GM19025 (cell line): Measurements from ENCODE around the gene PAK4.

ENCODE experiments used
- ATAC-seq: cut with Tn5 transposase; IDR thresholded peaks from one replicate; pipeline ENCODE4 v1.9.1; 2021; ENCODE audit warnings: mild to moderate bottlenecking, low read depth, moderate library complexity; ENCODE audit not compliant: unreplicated experiment

PAK4 gene

DNA sequence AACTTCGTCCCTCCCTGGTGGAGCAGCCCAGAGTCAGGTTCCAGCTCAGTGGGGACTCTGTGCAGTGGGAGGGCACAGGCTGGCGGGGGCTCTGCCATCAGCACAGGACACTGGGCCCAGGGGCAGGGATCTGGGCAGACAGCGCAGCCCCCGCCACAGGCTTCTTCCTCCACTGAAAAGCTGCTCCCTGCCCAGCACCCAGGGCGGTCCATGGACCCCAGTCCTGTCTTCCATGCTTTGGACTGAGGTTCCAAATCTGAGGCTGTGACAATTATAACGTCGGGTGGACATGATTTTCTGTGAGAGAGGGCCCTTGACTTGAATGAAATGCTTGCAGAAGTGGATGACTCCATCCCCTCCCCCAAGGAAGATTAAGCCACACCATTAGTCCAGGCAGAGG is 50.0 kb downstream of the PAK4 start:
- no peak for ATAC-seq

DNA sequence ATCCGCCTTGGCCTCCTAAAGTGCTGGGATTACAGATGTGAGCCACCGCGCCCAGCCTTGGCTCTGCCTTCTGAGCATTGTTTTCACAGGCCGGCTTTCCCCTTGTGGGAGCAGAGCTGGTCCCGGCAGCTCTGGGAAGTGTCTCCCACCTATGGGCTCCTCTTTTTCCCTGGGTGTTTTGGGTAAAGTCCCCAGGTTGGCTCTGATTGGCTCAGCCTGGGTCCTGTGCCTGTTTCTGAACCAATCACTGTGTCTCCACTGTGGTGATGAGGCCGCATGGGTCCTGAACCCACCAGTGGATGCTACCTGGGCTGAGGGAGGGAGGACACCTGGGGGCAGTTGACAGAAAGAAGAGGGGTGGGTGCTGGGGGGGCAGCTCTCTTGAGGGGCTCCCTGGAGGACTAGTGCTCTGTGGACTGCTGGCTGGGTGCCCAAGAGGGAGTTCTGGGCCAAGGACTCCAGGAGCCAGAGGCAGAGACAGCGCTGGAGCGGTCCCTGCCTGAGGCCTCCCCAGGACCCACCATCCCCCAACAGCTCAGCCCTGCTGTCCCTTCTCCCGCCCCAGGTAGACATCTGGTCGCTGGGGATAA is 51.6 kb downstream of the PAK4 start:
- ATAC-seq = no peak

DNA sequence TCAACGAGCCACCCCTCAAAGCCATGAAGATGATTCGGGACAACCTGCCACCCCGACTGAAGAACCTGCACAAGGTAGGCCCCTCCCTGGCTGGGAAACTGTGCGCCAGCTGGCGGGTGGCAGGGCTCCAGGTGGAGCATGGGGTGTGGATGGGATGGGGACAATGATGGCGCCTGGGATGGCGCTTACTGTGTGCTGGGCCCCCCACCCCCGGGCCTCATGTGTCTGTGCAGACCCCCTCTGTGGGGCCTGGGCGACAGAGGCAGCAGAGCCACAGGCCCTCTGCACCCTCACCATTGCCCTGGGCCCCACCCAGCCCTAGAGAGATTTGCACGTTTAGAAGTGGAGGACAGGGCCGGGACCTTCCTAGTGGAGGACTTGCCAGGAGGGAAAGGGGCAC is 52.1 kb downstream of the PAK4 start:
- no peak for ATAC-seq

DNA sequence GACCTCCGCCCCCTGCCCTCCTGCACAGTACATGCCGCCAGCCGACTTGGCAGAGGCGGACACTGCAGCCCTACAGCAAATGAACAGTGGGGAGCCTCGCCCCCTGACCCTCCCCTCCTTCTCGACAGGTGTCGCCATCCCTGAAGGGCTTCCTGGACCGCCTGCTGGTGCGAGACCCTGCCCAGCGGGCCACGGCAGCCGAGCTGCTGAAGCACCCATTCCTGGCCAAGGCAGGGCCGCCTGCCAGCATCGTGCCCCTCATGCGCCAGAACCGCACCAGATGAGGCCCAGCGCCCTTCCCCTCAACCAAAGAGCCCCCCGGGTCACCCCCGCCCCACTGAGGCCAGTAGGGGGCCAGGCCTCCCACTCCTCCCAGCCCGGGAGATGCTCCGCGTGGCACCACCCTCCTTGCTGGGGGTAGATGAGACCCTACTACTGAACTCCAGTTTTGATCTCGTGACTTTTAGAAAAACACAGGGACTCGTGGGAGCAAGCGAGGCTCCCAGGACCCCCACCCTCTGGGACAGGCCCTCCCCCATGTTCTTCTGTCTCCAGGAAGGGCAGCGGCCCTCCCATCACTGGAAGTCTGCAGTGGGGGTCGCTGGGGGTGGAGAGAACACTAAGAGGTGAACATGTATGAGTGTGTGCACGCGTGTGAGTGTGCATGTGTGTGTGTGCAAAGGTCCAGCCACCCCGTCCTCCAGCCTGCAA is 52.9 kb downstream of the PAK4 start:
- no peak for ATAC-seq

DNA sequence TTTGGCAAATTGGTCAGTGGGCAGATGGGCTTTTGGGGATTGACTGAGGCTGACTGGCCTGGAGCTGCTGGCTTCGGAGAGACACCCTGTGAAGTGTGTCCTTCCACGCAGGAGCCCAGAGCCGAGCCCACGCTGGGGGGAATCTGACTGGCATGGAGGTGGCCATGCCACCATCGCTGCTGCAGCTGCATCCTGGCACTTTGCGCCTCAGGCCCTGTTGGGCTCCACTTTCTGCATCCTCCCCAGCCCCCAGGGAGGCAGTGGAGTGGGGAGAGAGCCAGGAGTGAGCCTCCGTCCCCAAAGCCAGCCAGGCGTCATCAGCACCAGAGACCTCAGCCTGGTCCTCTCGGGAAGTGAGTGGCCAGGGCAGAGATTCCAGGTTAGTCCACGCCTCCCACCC is 54.2 kb downstream of the PAK4 start:
- ATAC-seq = no peak

DNA sequence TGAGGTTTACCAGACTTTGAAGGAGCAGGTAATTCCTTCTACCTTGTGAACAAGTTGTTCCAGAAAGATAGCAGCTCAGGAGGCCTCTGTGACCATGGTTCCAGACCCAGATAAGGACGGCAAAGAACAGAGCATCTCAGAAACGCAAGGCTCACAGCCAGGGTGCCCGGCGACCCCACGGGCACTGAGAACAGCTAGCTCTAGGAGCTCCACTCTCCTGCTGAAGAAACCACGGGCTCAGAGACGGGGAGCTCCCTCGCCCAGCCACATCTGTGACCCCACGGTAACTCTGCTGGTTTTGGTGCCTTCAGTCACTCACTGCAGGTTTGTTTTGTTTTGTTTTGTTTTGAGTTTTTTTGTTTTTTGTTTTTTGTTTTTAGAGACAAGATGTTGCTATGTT is 55.2 kb downstream of the PAK4 start:
- no peak for ATAC-seq

DNA sequence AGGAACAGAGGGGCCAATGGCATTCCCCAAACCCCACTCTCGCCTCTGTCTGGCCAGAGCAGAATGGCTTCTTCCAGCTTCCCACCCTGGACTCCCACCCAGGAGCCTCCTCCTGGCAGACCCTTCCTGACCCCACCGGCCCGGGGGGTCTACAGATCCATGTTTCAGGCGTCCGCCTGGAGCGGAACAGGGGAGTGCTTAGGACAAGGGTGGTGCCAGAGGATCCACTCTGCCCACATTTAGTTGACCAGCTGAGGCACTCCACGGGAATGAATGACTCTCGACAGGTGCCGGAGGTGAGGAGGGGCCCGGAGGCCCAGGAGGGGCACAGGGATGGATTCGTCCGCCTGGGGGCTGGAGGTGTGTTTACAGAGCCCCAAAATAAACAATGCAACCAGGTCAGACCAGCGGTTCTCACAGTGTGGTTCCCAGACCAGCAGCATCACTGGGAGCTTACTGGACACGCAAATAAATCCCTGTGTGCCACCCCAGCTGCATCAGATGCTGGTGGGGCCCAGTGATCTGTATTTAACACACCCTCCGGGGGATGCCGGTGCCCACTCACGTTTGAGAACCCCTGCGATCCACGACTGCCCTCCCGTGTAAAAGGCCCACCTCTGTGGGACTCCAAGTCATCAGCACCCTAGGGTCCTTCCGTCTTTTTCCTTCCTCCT is 56.1 kb downstream of the PAK4 start:
- ATAC-seq = no peak

DNA sequence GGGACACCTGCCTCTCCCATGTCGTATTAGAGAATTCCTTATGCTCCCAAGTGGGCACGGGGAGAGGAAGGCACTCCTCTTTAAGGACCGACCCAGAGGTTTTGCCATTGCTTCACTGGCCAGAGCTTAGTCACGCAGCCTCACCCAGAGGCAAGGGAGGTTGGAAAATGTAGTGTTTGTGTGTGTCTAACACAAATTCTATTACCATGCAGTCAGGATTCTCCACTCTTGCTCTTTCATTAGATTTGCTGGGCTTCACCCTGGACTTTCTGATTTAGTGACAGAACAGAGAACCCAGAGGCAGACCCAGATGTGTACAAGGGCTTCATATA is 56.6 kb downstream of the PAK4 start:
- ATAC-seq = no peak

DNA sequence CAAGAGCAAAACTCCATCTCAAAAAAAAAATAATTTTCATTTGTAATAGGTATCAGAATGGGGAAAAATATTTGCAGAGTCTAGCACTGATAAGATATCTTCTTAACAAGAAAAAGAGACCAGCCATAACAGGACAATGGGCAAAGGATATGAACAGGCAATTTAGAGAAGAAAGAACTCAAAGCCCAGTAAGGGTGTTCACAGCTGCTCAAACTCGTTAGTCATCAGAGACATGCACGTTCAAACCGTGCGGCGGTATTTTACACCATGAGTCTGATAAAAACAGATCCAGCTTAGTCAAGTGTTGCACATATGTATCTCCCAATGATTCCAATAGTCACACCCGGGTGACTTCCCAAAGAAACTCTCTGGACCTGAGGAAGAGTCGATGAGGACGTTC is 57.5 kb downstream of the PAK4 start:
- ATAC-seq = no peak

DNA sequence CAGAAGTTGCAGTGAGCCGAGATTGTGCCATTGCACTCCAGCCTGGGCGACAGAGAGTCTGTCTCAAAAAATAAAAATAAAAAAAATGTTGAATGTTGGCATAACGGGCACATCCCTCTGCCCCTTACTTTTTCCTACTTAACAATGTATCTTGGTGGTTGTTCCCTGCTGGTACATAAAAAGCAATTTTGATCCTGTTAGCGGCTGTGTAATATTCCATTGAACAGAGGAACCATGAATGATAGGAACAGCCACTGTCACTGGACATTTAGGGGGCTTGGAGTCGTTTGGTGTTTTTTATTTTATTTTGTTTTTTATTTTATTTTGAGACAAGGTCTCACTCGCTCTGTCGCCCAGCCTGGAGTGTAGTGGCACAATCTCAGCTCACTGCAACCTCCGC is 60.8 kb downstream of the PAK4 start:
- ATAC-seq = no peak

DNA sequence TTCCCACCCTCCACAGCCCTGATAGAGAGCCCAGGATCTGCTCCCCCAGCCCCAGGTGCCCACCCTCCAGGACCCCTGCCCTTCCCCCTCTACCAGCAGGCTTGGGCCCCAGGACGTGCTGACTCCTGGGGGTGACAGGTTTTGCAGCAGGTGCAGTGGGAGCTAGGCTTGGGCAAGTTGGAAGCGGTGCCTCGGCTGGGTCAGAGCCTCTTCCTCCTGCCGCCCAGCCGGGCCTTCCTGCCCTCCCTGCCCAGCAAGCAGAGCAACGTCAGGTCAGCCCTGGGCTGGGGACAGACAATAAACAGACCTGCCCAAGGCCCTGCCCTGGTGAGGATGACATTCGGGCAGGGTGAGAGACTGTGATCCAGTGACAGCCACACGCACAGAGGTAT is 62.0 kb downstream of the PAK4 start:
- no peak for ATAC-seq

DNA sequence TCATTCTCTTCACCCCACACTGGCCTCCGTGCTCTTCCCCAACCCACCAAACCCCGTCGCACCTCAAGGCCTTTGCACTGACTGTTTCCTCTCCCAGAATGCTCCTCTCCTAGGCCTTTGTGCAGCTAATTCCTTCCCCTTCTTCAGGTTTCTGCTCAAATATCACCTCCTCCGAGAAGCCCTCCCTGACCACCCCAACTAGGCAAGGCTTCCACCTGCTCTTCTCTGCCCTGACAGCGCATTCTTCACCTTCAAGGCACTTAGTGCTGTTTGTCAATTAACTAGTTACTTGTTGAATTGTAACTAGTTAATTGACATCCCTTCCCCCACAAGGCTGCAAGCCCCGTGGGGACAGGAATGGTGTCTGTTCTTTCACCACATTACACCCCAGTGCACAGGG is 63.4 kb downstream of the PAK4 start:
- ATAC-seq = no peak

DNA sequence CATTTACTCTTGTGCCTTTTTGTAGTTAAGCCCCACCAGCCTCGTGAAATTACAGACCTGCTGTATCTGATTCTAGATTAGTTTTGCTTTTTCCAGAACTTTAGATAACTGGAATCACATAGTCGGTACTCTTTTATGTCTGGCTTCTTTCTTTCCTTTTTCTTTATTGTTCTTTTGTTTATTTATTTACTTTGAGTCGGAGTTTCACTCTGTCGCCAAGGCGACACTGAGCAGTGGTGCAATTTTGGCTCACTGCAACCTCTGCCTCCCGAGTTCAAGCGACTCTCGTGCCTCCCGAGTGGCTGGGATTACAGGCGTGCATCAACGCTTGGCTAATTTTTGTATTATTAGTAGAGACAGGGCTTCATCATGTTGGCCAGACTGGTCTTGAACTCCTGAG is 65.2 kb downstream of the PAK4 start:
- ATAC-seq = no peak

DNA sequence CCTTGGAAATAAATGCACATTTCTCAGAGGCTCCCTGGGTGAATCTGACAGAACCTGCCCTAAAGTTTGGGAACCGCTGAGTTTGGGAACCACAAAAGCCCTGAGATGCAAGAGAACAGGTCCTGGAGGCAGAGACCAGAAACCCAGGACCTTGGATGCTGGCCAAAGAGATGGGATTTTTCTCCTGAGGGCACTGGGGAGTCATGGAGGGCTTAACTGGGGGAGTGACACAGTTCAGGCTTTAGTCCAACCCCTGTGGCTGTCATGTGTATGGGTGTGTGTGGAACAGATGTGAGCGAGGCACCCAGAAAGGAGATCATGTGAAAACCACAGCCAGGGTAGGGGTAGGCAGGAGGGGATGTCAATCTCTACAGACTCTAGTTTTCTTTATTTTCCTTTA is 67.3 kb downstream of the PAK4 start:
- no peak for ATAC-seq

DNA sequence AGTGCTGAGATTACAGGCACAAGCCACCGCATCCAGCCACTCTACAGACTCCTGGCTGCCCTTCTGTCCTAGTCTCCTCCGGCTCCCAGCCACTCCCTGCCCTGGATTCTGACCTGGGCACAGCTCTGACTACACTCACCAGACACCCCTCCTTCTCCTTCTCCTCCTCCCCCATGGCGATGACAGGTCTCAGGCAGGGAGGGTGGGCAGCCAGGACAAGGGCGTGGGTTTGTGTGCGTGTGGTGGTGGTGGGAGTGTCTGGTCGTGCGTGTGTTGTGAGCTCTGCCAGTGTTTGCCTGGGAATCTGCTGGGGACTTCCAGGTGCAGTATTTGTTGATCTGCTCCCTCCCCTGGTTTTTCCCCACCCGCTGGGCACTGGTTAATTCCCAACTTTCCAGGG is 68.2 kb downstream of the PAK4 start:
- no peak for ATAC-seq

DNA sequence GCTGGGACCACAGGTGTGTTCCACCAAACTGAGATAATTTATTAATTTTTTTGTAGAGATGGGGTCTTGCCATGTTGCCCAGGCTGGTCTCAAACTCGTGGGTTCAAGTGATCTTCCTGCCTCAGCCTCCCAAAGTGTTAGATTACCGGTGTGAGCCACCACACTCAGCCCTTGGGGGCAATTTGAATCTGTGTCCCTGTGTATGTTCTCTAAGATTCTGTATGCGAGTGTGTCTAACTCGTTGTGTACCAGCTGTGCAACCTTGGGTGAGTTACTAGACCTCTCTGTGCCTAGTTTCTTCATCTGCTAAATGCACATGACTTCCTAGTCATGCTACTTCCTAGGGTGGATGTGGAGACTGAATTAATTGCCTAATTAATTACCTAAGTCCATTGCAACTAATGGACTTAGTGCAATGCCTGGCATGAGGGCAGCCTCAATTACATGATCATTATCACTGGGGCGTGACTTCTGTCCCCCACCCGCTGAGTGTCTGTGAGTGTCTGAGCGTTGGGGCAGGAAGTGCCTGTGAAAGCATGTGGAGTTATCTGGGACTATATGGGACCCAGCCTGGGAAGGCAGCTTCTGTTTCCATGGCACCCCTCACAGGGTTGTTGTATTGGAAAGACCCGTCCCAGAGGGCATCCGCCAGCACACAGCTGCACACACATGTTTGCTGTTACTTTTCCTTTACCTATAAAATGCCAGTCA is 69.4 kb downstream of the PAK4 start:
- no peak for ATAC-seq

DNA sequence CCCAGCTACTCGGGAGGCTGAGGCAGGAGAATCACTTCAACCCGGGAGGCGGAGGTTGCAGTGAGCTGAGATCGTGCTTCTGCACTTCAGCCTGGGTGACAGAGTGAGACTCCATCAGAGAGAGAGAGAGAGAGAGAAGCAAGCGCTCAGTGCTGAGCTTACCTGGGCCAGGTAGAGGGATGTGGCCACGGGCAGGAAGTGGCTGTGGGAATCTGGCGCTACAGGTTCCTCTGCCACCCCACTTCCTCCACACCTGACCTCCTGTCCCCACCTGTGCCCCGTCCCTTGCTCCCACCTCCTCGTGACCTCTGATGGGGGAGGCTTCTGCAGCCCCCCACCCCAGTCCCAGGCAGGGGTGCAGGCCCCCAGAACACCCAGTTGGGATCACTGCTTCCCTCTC is 70.2 kb downstream of the PAK4 start:
- no peak for ATAC-seq

DNA sequence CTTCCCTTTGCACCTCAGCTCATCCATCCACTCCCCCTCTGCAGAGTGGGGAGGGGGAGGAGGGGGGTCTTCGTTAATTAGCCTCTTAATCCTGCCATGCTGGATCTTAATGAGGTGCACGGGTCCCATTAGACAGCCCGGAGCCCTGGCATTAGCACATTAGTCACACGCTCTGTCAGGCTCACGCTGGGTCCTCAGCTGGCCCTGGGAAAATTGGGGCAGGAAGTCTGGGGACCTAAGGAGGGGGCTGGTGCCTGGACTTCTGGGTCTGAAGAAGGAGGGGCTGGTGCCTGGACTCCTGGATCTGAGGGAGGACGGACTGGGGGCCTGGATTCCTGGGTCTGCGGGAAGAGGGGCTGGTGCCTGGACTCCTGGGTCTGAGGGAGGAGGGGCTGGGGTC is 70.7 kb downstream of the PAK4 start:
- ATAC-seq = no peak

DNA sequence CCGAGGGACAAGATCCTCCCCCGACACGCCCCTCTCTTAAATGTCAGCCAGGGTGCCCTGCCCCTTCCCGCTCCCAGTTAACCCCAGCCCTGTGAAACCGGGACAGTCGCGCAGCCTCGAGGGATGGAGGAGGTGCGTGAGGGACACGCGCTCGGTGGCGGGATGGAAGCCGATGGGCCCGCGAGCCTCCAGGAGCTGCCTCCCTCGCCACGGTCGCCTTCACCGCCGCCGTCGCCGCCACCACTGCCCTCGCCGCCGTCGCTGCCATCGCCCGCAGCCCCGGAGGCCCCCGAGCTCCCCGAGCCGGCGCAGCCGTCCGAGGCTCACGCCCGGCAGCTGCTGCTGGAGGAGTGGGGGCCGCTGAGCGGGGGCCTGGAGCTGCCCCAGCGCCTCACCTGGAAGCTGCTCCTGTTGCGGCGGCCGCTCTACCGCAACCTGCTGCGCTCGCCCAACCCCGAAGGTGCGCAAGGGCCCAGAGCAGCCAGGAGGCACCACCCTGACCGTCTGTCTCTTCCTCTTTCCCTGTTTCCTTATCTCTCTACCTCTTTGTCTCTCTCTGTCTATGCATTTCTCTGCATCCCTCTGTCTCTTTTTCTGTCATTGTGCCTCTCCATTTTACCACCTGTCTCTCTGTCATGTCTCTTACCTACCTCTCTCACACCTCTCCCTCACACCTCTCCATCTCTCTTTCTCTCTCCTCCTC is 71.4 kb downstream of the PAK4 start, which contains the start of gene NCCRP1:
NCCRP1 (plus strand) TSS at position 105 of the 703 bp plus-strand sequence; CDS start at position 124, 19 bp downstream.
- ATAC-seq = no peak

DNA sequence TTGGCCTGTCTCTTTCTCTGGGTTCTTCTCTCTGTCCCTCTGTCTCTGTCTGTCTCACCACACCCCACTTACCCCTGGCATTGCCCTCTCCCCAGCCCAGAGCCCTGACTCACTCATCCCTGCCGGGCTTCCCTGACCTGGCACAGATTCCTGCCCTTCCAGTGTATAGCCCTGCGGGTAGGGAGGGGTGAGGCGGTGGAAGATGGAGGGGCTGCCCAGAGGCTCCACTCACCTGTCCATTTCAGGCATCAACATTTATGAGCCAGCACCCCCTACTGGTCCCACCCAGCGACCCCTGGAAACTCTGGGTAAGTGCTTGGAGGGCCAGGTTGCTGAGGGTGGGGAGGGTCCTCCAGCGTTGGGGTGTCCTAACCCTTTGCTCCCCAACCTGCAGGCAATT is 72.2 kb downstream of the PAK4 start:
- no peak for ATAC-seq

DNA sequence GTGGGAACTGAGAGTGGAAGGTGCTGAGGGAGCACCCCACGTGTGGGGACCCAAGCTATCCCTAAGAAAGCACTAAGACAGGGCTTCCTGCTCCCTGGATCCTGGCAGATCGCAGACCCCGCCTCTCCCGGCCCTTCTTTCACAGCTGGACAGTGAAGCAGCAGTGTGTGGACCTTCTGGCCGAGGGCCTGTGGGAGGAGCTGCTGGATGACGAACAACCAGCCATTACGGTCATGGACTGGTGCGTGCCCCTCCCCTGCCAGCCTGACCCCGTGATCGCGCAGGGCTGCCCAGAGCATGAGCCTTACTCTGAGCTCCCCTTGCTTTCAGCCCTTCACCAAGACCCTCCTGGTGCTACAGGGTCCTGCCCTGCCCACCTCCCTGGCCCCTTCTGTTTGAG is 73.4 kb downstream of the PAK4 start:
- ATAC-seq = no peak
